ENCODE data around the gene IGSF9B. TPM values are rescaled to one million over a fixed set of nuclear protein-coding genes. Genes with fewer than 3 reads are reported as not detected.

The IGSF9B gene
- total RNA-seq, 3 donors from 2014 or later (not counting 1 experiment from before 2014, with no cell fraction given), result 2.2 to 6.1 (median 4.3) TPM

DNA sequence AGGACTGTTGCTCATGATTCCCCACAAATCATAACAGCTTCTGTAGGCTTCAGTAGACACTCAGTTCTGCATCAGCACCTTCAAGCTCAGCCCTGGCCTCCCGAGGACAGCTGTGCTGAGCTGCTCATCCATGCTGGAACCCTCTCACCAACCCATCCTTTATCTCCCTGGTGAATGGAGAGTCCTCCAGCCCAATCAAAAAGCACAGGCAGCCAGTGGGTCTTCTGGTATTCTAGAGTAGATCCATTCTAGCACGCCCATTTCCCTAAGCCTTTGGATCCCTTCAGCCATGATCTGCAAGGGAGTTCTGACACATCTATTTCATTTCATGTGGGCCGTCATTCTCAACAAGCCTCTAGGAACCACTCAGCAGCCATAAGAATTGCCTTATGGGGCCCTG is 66.9 kb downstream of the IGSF9B start:
- 77% methylated on average over 3 of the region's 3 CpGs for WGBS (ENCODE audit: insufficient coverage)
- H3K9me3 ChIP-seq (ENCODE audit: control insufficient read depth, insufficient read depth, low read length), result no peaks in the 10 kb centered on the region
- Mint-ChIP-seq H3K9me3 (no peaks in the 10 kb centered on the region), H3K27ac (no peak overlapping the region), H3K4me1 (no peaks in the 10 kb centered on the region), H3K36me3 (no peaks in the 10 kb centered on the region), H3K4me3 (no peak overlapping the region), H3K27me3 (ENCODE audit: low read depth in 2 of 2) (peaks cover 9 to 18% of the 10 kb centered on the region in 2 donors)
- no peaks in the 10 kb centered on the region for H3K27me3 ChIP-seq (ENCODE audit: control insufficient read depth, insufficient read depth, low read length)
- H3K4me3 ChIP-seq (ENCODE audit: low read length), result no peak overlapping the region
- ATAC-seq, result no peak
- intact Hi-C loops (cut with micrococcal nuclease), result no loop called here
- H3K27ac ChIP-seq (ENCODE audit: low read length), result no peak overlapping the region
- DNase-seq, result no peak
- no peaks in the 10 kb centered on the region for H3K36me3 ChIP-seq (ENCODE audit: control insufficient read depth, insufficient read depth, low read length)
- no peaks in the 10 kb centered on the region for H3K4me1 ChIP-seq (ENCODE audit: control insufficient read depth, insufficient read depth, low read length)
- no peak for TF ChIP-seq CTCF (IDR thresholded peaks at IDR 0.05)

GRCh38 chr11:133889188-133889587 is 67.6 kb downstream of the IGSF9B start:
- no peak for ATAC-seq
- no peaks in the 10 kb centered on the region for H3K36me3 ChIP-seq (ENCODE audit: control insufficient read depth, insufficient read depth, low read length)
- Mint-ChIP-seq H3K27ac (no peak overlapping the region), H3K4me1 (no peaks in the 10 kb centered on the region), H3K4me3 (no peak overlapping the region), H3K9me3 (no peaks in the 10 kb centered on the region), H3K36me3 (no peaks in the 10 kb centered on the region), H3K27me3 (ENCODE audit: low read depth in 2 of 2) (peaks cover 9 to 13% of the 10 kb centered on the region in 2 donors)
- H3K4me1 ChIP-seq (ENCODE audit: control insufficient read depth, insufficient read depth, low read length), result no peaks in the 10 kb centered on the region
- no peaks in the 10 kb centered on the region for H3K9me3 ChIP-seq (ENCODE audit: control insufficient read depth, insufficient read depth, low read length)
- no peaks in the 10 kb centered on the region for H3K27me3 ChIP-seq (ENCODE audit: control insufficient read depth, insufficient read depth, low read length)
- H3K27ac ChIP-seq (ENCODE audit: low read length), result no peak overlapping the region
- DNase-seq, result no peak
- H3K4me3 ChIP-seq (ENCODE audit: low read length), result no peak overlapping the region
- intact Hi-C loops (cut with micrococcal nuclease), result no loop called here
- 77% methylated on average over 5 of the region's 5 CpGs for WGBS (ENCODE audit: insufficient coverage)
- TF ChIP-seq CTCF (IDR thresholded peaks at IDR 0.05), result no peak

DNA sequence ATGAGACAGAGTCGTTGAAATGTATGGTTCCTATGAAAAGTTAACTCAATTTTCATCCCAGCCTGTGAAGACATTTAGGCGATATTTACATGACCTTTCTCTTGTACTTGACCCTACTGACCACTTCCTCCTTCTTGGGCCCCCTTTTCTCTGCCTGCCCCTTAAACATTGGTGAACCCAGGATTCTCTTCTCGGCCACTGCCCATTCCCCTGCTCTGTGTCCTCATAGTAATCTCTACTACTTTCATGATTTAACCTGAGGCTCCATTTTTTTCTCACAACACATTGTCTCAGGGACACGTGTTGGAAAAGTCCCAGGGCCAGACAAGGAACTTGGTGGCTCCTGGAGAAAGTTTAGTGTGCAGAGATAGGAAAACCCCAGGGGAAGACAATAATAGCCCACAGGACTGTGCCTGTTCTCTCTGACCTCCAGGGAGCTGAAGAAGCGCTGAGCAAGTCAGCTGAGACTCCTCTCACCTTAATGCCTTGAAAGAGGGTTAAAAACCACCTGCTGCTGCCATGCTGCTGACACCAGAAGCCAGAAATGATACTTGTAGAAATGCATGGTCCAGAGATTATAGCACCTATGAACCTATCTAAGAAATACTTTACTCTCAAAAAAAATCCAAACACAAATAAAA is 69.0 kb downstream of the IGSF9B start:
- Histone ChIP-seq H3K36me3 (ENCODE audit: control insufficient read depth, insufficient read depth, low read length) (no peaks in the 10 kb centered on the region), H3K9me3 (ENCODE audit: control insufficient read depth, insufficient read depth, low read length) (no peaks in the 10 kb centered on the region), H3K27me3 (ENCODE audit: control insufficient read depth, insufficient read depth, low read length) (no peaks in the 10 kb centered on the region), H3K4me1 (ENCODE audit: control insufficient read depth, insufficient read depth, low read length) (no peaks in the 10 kb centered on the region), H3K27ac (ENCODE audit: low read length) (no peak overlapping the region), H3K4me3 (ENCODE audit: low read length) (no peak overlapping the region)
- H3K27ac Mint-ChIP-seq, result no peak overlapping the region
- no peak for ATAC-seq
- H3K4me3 Mint-ChIP-seq, result no peak overlapping the region
- DNase-seq, result no peak
- TF ChIP-seq CTCF (IDR thresholded peaks at IDR 0.05), result no peak
- 72% methylated on average over 5 of the region's 5 CpGs for WGBS (ENCODE audit: insufficient coverage)
- H3K27me3 Mint-ChIP-seq (ENCODE audit: low read depth in 2 of 2), result peaks cover 9 to 13% of the 10 kb centered on the region in 2 donors
- peaks cover 0 to 3% of the 10 kb centered on the region in 2 donors for H3K9me3 Mint-ChIP-seq
- no peaks in the 10 kb centered on the region for H3K36me3 Mint-ChIP-seq
- H3K4me1 Mint-ChIP-seq, result no peaks in the 10 kb centered on the region
- intact Hi-C loops (cut with micrococcal nuclease), result no loop called here

GRCh38 chr11:133886029-133886428 is 70.7 kb downstream of the IGSF9B start:
- Mint-ChIP-seq H3K4me3 (no peak overlapping the region), H3K27ac (no peak overlapping the region), H3K36me3 (peaks cover 7% of the 10 kb centered on the region), H3K27me3 (ENCODE audit: low read depth in 2 of 2) (peaks cover 3 to 18% of the 10 kb centered on the region in 2 donors), H3K9me3 (peaks cover 0 to 7% of the 10 kb centered on the region in 2 donors), H3K4me1 (no peaks in the 10 kb centered on the region)
- H3K4me3 ChIP-seq (ENCODE audit: low read length), result no peak overlapping the region
- no peaks in the 10 kb centered on the region for H3K9me3 ChIP-seq (ENCODE audit: control insufficient read depth, insufficient read depth, low read length)
- H3K36me3 ChIP-seq (ENCODE audit: control insufficient read depth, insufficient read depth, low read length), result no peaks in the 10 kb centered on the region
- ATAC-seq (no peak), DNase-seq (no peak)
- no peak overlapping the region for H3K27ac ChIP-seq (ENCODE audit: low read length)
- no peaks in the 10 kb centered on the region for H3K4me1 ChIP-seq (ENCODE audit: control insufficient read depth, insufficient read depth, low read length)
- H3K27me3 ChIP-seq (ENCODE audit: control insufficient read depth, insufficient read depth, low read length), result no peaks in the 10 kb centered on the region
- 92% methylated on average over 3 of the region's 3 CpGs for WGBS (ENCODE audit: insufficient coverage)
- no peak for TF ChIP-seq CTCF (IDR thresholded peaks at IDR 0.05)
- intact Hi-C loops (cut with micrococcal nuclease), result no loop called here
